ENCODE measurements around the gene TALDO1. TPM values are rescaled to one million over a fixed set of nuclear protein-coding genes. Genes with fewer than 3 reads are reported as not detected.

TALDO1 gene
- total and polyA plus RNA-seq, 2 of the 8 experiments (the other 6 are each of a cell fraction or from before 2014, with no cell fraction given), result 265 to 308 TPM

DNA sequence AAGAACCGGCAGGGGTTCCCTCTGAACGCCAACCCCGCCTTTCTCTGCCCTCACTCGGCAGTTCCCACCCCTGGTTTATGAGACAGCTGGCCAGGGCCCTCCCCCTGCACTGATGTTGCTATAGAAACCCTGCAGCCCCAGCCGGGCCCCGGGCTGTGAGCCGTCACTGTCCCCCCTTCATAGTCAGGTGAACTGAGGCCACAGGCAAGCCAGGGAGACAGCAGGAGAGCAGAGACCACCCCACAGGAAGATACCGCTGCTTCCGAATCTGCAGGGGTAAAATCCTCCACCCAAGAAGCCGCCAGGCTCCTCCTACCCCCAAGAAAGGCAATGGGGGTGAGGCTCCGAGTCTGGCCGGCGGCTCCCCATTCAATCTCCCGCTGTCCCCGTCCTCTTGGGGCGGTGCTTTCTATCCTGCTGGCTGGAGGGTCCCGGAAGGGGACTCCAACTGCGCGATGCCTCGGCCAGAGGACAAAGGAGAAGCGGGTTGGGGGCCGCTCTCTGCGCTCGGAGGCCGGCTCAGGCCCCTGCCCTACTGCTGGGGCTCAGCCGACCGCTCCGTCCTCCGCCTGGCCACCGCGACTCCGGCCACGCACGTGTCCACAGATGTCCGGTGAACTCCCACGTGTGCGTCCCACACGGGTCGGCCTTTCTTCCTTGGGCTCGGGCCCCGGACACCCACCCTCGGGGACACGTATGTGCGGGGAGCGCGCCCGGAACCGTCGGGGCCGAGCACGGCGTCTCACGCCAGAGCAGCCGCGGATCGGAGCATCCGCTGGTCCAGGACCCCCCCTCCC, 50.2 kb downstream of the TALDO1 start:
- Histone ChIP-seq H4K5ac (ENCODE audit: insufficient read length, low read depth, low read length) (peak overlapping the region; percentile 62), H3K23ac (ENCODE audit: insufficient read length) (no peak overlapping the region), H3K9ac (replicated peaks in 1 of 4; ENCODE audit: extremely low read depth in 1 of 4, low read depth in 3 of 4, low read length in 3 of 4) (peak overlapping the region; percentile 26 to 83 (median 74); a peak in 6 of 7 replicates), H3K14ac (ENCODE audit: insufficient read length) (no peak overlapping the region), H2BK120ac (replicated peaks; ENCODE audit: low read depth, low read length) (no peak overlapping the region), H3K4me3 (ENCODE audit: extremely low read depth in 1 of 4, insufficient read depth in 2 of 4, low read depth in 3 of 4, low read length in 4 of 4) (peak overlapping the region; percentile 65 to 85 (median 81)), H3K4ac (replicated peaks; ENCODE audit: insufficient read length, low read depth, low read length) (peak overlapping the region; percentile 85), H3K9me3 (ENCODE audit: insufficient read depth in 2 of 2, low read depth in 1 of 2, low read length in 1 of 2) (no peaks in the 10 kb centered on the region), H3K27me3 (replicated peaks in 1 of 4; ENCODE audit: control insufficient read depth in 3 of 4, extremely low read depth in 1 of 4, insufficient read depth in 3 of 4, low read length in 3 of 4) (no peaks in the 10 kb centered on the region), H3K27ac (ENCODE audit: low read depth, low read length) (no peak overlapping the region), H2BK12ac (ENCODE audit: low read depth, low read length) (no peak overlapping the region; the same call in 1 of the 2 replicates), H3K4me2 (ENCODE audit: insufficient read depth in 1 of 2, low read depth in 2 of 2, low read length in 2 of 2) (peak overlapping the region; percentile 84 to 92), H3K79me2 (ENCODE audit: control insufficient read depth in 1 of 2, insufficient read depth in 2 of 2, low read length in 2 of 2) (peaks cover 0 to 5% of the 10 kb centered on the region in 2 experiments; a peak in 1 of 4 replicates), H2BK5ac (ENCODE audit: low read depth, low read length) (peak overlapping the region; percentile 91; the same call in 1 of the 2 replicates), H3K18ac (ENCODE audit: extremely low read depth, low read length) (peak overlapping the region; percentile 95), H2AK5ac (ENCODE audit: low read depth, low read length) (no peak overlapping the region), H4K20me1 (replicated peaks in 1 of 2; ENCODE audit: control insufficient read depth in 1 of 2, insufficient read depth in 2 of 2, low read length in 2 of 2) (peaks cover 0 to 14% of the 10 kb centered on the region in 2 experiments), H3K23me2 (ENCODE audit: low read depth, low read length) (peaks cover 7% of the 10 kb centered on the region), H4K8ac (ENCODE audit: extremely low read depth, insufficient read depth, low read length) (peak overlapping the region; percentile 85), H3K79me1 (ENCODE audit: low read depth, low read length) (0 out of 2 replicates have a peak, but pooled peaks cover 4% of the 10 kb centered on the region), H2BK15ac (ENCODE audit: low read length) (no peak overlapping the region), H3K4me1 (replicated peaks in 1 of 4; ENCODE audit: control insufficient read depth in 3 of 4, insufficient read depth in 4 of 4, low read length in 3 of 4) (peaks cover 4 to 20% (median 15%) of the 10 kb centered on the region in 4 experiments), H3K36me3 (ENCODE audit: control insufficient read depth in 2 of 4, insufficient read depth in 4 of 4, low read length in 3 of 4) (peaks cover under 1 to 30% (median 3%) of the 10 kb centered on the region in 4 experiments; a peak in 4 of 8 replicates), H2BK20ac (ENCODE audit: low read length) (no peak overlapping the region), H2AFZ (ENCODE audit: low read length) (no peak overlapping the region), H4K91ac (replicated peaks; ENCODE audit: insufficient read length, low read length) (peak overlapping the region; percentile 99), H3K56ac (replicated peaks; ENCODE audit: insufficient read length, low read depth, low read length) (peak overlapping the region; percentile 10)
- POLR2A ChIA-PET (ENCODE audit: partially characterized antibody), result interaction anchor here (1.0 to 53.0 kb wide), 9 partner anchors 8 to 243 kb away, joined by 3 to 1917 read pairs (median 4); partner anchors contain the start of genes CD151, CRACR2B, PIDD1 and PNPLA2
- 2% methylated on average over 25 of the region's 57 CpGs; no CpG with 5 or more reads in 1 of the 2 experiments for WGBS, 2 experiments (ENCODE audit: extremely low coverage in 1 of 2, insufficient coverage in 1 of 2, insufficient read length in 1 of 2, insufficient replicate concordance in 2 of 2, low coverage in 1 of 2, low lambda C conversion rate in 2 of 2, missing lambda C conversion rate in 1 of 2)
- FAIRE-seq, result no peak
- DNase-seq (ENCODE audit: low read depth in 1 of 2, low spot score in 2 of 2), result peak in 1 of 2 experiments; percentile 80
- CTCF ChIA-PET (ENCODE audit: partially characterized antibody), result interaction anchor here (0.9 to 3.4 kb wide), 7 partner anchors 10 to 238 kb away, joined by 3 to 14 read pairs (median 3); no protein-coding TSS in a partner anchor
- no peak for TF ChIP-seq SP4 (IDR thresholded peaks at IDR 0.05; ENCODE audit: low read length)
- no peak for TF ChIP-seq RNF2 (IDR thresholded peaks at IDR 0.05; ENCODE audit: borderline replicate concordance, low read depth, low read length, missing control alignments, poor library complexity, severe bottlenecking)
- TF ChIP-seq, protein P1, sequence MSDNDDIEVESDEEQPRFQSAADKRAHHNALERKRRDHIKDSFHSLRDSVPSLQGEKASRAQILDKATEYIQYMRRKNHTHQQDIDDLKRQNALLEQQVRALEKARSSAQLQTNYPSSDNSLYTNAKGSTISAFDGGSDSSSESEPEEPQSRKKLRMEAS (IDR thresholded peaks at IDR 0.05), result 0 out of 2 replicates have a peak, but pooled peaks have one; percentile 56
- TF ChIP-seq SIN3A (conservative IDR thresholded peaks at IDR 0.05 in 1 of 2, IDR thresholded peaks at IDR 0.05 in 1 of 2; ENCODE audit: low read depth in 1 of 2, low read length in 2 of 2), result 0 out of 4 replicates have a peak, but pooled peaks of 1 of the 2 experiments have one; percentile 74
- no peak for TF ChIP-seq HDAC6 (IDR thresholded peaks at IDR 0.05; ENCODE audit: low read depth, low read length)
- no peak for TF ChIP-seq KDM1A (IDR thresholded peaks at IDR 0.05; ENCODE audit: borderline replicate concordance, low read length)
- no peak for TF ChIP-seq RXRA (IDR thresholded peaks at IDR 0.05; ENCODE audit: insufficient read depth, low read depth, low read length)
- TF ChIP-seq SAP30 (IDR thresholded peaks at IDR 0.05; ENCODE audit: insufficient read depth, insufficient replicate concordance, low read length), result peak; percentile 73

Measured in H1 (cell line).